GM19372 (cell line): ENCODE data around the gene HECA.
A peak's percentile ranks its signal among the peaks of the same experiment; 100 is the strongest.
"Not testable (repeated sequence)": the region's sequence is repeated elsewhere in the genome, so short reads cannot be mapped to it uniquely, and the experiment has no call there.

Source experiments
- ATAC-seq: cut with Tn5 transposase; IDR thresholded peaks from one replicate; pipeline ENCODE4 v1.9.1; 2021; ENCODE audit warnings: mild to moderate bottlenecking, low read depth, moderate library complexity; ENCODE audit not compliant: unreplicated experiment

Gene HECA, protein sequence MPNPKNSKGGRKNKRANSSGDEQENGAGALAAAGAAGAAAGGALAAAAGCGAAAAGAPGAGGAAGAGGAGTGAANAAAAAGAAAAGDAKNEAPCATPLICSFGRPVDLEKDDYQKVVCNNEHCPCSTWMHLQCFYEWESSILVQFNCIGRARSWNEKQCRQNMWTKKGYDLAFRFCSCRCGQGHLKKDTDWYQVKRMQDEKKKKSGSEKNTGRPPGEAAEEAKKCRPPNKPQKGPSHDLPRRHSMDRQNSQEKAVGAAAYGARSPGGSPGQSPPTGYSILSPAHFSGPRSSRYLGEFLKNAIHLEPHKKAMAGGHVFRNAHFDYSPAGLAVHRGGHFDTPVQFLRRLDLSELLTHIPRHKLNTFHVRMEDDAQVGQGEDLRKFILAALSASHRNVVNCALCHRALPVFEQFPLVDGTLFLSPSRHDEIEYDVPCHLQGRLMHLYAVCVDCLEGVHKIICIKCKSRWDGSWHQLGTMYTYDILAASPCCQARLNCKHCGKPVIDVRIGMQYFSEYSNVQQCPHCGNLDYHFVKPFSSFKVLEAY

DNA sequence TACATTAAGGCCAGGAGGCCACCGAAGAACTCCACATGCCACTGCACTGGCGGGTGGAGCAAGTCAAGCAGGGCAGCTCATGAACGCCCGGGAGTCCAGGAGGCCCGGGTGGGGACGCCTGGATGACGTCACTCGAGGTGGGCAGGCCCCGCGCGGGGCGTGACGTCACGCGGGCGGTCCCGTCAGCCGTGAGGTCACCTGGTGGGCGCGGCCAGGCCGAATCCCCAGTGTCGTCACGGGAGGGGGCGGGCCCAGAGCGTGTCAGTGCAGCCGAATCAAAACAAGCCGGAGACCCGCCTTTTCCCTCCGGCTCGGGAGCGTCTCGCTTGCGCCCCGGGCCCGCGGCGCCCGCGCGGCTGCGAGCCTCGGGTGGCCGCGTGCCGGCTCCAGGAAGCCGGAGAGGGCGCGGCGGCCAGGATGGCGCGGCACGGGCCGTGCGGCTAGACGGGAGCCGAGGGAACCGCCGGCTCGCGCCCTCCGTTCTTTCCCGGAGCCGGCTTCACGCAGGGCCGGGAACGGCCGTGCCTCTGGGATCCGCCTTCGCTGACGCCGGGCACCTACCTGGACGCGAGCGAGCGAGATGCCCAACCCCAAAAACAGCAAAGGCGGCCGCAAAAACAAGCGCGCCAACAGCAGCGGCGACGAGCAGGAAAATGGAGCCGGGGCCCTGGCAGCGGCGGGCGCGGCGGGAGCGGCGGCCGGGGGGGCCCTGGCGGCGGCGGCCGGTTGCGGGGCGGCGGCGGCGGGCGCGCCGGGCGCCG is at the start of gene HECA:
Gene HECA, plus strand, starts transcription at position 264 of the 761 bp plus-strand sequence. Its CDS starts 317 bp downstream, at position 581.
- ATAC-seq: peak; percentile 70

DNA sequence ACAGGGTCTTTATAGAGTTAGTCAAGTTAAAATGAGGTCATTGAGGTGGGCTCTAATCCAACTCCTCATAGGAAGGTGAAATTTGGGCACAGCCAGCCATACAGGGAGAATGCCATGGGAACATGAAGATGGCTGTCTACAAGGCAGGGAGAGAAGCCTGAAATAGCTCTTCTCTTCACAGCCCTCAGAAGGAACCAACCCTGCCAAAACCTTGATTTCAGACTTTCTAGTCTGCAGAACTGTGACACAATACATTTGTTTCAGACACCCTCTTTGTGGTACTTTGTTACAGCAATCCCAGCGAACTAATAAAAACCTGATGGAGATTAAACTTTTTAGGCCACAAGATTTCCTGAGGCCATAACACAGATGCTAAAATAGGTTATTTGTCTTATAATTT is 43.1 kb upstream of the HECA start:
- ATAC-seq: no peak

DNA sequence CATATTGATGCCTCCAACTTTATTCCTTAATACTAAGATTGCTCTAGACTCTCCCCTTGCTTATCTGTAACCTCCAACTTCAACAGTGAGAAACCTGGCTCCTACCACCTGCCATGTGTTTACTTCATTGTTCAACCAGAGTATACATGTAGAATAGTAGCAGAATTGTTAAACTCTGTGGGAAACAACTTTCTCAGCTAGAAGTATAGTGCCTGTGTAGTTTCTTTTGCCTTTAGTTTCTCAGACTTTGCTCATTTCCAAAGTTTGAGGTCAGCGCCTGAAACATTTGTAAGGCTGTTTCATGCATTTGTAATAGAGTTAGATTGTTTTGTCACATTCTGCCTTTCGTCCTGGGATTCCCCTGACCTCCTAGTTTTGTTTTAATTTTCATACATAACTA is 34.9 kb upstream of the HECA start:
- peak; percentile 75 for ATAC-seq

DNA sequence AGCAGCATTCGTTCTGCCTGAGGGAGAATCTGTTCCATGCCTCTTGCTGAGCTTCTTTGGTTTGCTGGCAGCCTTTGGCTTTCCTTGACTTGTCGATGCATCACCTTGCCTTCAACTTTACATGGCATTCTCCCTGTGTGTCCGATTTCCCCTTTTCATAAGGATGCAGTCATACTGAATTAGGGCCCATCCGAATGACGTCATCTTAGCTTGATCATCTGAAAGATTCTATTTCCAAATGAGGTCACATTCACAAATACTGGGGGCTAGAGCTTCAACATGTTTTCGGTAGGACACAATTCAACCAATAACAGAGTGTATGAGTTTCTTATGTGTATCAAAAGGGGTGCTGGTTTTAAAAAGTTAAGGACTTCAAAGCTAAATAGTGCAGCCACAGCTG is 27.8 kb upstream of the HECA start:
- no peak for ATAC-seq

DNA sequence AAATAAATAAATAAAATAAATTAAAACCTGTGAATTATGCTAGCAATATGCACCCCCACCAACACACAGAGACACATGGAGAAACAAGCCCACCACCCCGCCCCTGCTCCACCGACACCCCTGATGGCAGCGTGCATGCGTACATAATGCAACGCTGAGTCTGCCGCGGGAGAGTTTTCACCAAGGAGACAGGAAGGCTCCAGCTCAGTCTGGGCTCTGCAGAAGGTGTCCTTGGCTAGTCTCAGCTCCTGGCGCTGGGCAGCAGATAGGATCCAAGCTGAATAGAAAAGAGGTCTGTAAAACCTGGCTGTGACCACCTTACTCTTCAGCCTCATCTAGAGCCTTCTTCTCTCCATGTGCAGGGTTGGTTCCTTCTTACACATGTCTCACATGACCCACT is 26.5 kb upstream of the HECA start:
- ATAC-seq: no peak

DNA sequence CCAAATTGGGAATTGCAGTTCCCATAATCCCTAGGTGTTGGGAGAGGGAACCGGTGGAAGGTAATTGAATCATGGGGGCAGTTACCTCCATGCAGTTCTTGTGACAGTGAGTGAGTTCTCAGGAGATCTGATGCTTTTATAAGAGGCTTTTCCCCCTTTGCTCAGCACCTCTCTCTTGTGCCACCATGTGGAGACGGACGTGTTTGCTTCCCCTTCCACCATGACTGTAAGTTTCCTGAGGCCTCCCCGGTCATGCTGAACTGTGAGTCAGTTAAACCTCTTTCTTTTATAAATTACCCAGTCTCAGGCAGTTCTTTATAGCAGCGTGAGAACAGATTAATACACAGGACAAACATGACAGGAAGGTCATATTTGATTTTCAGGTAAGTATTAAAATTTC is 25.3 kb upstream of the HECA start:
- ATAC-seq: no peak

DNA sequence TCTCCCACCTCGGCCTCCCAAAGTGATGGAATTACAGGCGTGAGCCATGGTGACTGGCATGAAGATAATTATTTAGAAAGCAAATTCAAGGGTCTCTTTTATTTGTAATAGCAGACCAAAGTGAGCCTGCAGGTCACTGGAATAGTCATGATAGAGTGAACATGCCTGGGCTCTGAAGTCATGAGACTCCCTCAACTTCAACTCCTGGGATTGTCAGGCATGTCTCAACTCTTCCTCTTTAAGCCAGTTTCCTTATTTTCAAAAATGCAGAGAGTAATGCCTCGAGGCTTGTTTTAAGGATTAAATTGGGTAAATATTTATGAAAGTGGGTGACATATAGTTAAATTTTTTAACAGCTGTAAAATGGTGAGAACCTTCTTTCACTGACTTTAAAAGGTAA is 22.7 kb upstream of the HECA start:
- ATAC-seq: no peak

DNA sequence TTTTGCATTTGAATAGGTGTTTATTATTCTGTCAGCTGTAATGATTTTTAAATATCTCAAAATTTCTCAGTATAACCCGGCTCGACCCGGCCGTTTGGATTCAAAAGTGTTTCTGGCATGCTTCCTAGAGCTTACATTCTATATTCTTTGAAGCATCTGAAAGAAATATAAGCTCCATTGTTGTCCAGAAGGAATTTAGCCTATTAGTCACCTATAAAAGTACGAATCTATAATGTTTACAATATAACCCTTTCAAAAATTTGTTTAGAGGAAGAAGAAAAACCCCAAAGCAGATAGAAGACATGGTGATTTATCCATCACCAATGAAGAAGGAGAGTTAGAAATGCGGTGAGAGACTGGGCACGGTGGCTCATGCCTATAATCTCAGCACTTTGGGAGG is 22.3 kb upstream of the HECA start:
- no peak for ATAC-seq

DNA sequence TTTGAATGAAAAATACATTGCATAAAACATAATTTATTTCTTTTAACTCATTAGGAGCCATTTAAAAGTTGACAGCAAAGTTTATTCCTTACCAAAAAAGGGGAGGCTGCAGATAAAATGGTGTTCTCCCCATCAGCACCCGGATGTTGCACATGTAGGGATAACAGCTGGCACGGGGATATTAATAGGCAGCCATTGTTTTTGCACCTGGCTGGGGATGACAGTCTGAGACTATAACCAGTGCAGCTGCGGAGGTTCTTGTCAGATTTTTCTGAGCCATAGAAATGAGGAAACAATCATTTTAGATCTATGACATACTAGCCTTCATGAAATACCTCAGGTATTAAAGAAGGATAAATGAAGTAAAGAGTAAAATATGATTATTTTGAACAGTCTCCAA is 20.1 kb upstream of the HECA start:
- ATAC-seq: no peak

DNA sequence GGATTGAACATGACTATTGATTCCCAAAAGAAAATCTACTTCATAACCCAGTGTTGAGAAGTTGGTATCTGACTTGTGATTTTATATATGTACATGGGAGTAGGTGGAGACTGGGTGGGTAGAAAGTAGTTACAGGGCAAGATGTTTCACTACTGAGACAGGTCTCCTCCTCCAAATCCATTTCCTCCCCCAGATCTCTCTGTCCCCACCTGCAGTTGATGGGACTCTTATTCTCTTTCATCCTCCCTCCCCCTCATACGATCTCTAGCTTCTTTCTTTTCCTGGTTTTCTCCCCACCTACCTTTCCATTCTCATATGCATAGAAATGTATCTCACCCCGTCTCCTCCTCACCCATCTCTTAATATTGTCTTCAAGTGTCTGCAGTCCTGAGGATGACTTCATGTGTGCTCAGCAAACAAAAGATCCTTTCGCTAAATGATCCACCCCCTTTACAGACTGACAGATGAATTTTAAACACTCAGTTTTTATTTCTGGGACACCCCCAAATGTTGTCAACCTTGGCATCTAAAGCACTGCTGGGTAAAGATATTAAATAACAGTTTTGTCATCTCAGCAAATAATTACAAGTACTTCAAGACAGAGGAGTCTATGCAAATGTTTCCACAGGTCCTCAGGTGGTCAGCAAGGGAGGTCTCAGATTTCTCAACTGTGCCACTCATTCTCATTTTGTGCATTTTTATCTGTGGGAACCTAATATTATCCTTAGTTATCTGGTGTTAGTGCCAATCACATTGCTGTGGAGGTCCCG is 18.7 kb upstream of the HECA start:
- ATAC-seq: no peak

DNA sequence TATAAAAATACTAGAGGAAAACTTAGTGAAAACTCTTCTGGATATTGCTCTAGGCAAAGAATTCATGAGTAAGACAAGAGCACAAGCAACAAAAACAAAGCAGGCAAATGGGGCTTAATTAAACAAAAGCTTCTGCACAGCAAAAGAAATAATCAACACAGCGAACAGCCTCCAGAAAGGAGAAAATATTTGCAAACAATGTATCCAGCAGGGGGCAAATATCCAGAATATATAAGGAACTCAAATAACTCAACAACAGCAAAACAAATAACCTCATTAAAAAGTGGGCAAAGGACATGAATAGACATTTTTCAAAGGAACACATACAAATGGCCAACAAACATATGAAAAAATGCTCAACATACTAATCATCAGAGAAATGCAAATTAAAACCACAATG is 17.1 kb upstream of the HECA start:
- no peak for ATAC-seq

DNA sequence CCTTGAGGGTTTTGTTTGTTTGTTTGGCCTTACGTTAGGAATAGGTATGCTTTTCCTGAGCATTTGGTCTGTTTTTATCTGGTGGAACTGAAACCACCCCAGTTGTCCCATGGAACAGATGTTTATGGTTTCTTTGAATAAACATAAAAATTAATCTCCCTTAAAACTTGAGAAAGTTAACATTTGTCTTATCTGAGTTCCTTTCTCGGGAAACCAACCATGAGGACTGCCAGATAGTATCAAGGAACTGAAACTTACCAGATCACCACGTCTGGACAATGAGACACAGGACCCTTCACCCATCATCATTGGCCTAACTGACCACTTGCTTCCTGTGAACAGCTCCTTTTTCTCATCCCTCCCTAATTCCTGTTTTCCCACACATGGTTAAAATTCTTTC is 15.3 kb upstream of the HECA start:
- ATAC-seq: no peak

DNA sequence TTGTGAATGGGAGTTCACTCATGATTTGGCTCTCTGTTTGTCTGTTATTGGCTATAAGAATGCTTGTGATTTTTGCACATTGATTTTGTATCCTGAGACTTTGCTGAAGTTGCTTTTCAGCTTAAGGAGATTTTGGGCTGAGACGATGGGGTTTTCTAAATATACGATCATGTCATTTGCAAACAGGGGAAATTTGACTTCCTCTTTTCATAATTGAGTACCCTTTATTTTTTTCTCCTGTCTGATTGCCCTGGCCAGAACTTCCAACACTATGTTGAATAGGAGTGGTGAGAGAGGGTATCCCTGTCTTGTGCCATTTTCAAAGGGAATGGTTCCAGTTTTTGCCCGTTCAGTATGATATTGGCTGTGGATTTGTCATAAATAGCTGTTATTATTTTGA is 12.1 kb upstream of the HECA start:
- not testable (repeated sequence) for ATAC-seq

DNA sequence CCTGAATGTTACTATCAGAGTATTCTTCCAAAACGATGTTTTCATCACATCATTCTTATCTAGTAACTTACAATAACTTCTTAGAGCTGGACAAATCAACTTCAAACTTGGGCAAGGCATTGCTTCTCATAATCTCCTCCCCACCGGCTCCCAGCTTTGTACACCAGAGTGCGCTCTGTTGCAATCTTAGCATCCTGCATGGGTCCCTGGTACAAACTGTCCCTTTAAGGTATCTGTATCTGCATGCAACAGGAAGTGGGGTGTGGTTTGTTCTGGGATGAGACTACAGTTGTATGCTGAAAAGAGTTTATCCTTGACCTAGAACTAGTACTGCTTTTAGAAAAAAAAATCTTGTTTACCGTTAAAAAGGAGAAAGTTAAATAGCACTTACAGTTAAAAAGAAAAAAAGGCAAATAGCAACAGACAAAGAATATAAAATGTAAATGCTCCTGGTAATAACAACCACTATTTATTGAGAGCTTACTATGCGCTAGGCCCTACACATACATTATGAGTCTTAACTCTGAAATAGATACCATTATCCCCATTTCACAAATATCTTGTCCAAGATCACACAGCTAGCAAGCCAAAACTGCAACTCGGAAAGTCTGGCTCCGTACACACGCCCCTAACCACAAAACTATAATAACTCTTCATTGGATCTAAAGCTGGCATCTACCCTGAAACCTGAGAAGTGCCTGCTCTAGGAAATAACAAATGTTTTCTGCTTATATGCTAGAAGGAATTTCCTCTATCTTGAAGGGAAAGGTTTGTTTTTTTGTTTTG is 9.8 kb upstream of the HECA start:
- peak; percentile 100 for ATAC-seq

DNA sequence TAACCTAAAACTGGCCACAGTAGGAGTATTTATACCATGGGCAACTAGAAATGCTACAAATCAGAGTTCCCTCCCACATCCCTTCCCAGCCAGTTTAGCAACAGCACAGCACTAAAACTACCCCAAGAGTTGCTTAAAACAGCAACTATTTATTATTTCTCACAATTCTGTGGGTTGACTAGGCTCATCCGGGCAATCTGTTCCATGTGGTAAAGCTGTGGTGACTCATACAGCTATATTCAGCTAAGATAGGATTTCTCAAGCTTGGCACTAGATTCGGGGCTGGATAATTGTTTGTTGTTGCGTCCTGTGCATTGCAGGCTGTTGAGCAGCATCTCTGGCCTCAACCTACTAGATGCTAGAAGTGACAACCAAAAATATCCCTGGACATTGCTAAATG is 8.6 kb upstream of the HECA start:
- no peak for ATAC-seq

DNA sequence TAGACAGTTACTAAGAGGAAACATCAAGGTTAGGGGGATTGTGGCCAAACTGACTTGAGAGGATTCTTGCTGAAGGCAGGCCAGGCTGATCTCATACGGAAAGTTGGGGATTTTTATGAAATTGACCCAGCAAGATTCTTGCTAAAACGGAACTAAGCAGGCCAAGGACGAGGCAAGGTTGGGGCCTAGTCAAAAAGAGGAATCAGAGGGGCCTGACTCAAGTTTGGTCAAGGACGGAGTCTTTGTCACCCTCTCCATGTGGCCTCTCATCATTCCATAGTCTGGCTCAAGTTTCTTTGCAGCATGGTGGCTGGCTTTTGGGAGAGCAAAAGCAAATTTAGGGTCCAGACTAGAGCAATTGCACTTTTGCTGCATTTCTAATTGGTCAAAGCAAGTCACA is 7.9 kb upstream of the HECA start:
- no peak for ATAC-seq

DNA sequence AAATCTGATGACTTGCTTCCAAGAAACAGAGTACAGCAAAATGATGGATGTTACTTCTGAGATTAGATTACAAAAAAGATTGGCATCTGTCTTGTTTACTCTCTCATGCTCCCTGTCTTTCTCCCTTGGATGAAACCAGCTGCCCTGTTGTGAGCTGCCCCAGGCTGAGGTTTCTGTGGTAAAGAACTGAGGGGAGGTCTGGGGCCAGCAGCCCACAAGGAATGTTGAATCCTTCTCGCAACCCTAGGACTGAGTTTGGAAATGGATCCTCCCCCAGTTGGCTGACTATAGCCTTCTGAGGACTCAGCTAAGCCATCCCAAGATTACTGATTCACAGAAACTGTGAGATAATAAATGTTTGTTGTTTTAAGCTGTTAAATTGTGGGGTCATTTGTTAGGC is 5.6 kb upstream of the HECA start:
- no peak for ATAC-seq

DNA sequence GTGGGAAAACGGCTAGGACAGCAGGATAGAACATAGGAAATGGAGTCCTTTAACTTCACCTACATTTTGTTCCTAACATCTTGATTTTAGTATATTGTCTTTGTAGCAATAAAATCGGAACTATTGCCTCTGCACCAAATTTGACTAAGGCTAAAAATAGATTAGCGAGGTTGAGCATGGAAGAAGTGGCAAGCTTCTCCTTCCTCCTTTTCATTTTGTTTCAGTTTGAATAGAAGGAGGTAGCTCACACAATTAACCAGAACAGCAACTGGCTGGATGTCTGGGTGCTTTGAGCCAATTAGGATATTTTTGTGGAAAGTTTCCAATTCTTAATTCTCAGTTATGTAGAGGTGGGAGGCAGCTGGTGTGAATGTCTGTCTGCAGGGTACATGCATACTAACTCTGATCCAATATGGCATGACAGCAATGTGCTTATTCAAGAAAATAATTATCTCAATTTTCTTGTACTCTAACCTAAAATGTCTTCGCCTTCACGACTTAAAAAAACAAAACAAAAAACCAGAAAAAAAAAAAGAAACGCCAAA is 3.1 kb upstream of the HECA start:
- ATAC-seq: no peak

DNA sequence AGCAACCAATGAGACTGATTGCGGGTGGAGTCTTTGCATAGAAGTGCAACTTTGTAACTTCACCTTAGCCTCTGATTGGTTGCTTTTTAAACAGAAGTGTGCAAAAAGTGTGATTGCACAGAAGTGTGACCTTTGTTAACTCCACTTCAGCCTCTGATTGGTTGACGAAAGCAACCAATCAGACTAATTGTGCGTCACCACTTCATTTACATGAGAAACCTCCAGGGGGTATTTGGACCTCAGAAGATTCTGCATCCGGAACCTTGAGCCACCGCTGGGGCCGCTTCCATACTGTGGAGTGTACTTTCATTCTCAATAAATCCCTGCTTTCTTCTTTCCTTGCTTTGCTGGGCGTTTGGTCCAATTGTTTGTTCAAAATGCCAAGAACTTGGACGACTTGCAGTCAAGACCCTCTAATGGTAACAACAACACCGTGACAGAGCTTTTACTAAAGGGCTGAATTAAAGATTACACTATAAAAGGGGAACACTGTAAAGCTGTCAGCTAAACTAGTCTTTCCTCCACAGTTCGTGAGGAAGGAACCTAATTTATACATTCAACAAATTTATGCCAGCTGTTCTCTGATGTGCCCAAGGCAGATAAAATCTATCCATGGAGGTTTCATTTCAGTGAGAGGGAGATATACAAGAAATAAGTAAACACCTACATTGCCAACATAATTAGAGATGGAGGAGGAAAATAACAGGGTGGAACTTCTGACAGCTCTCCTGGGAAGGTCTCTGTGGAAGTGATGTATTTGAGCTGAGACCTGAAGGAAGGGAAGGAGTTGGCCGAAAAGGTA is 1.4 kb upstream of the HECA start:
- peak; percentile 25 for ATAC-seq
